ENCODE data around the gene ARX. TPM values are rescaled to one million over a fixed set of nuclear protein-coding genes. Genes with fewer than 3 reads are reported as not detected.

ARX gene
- total and polyA plus RNA-seq, 10 donors: 0.26 to 0.32 TPM; not detected in 8

DNA sequence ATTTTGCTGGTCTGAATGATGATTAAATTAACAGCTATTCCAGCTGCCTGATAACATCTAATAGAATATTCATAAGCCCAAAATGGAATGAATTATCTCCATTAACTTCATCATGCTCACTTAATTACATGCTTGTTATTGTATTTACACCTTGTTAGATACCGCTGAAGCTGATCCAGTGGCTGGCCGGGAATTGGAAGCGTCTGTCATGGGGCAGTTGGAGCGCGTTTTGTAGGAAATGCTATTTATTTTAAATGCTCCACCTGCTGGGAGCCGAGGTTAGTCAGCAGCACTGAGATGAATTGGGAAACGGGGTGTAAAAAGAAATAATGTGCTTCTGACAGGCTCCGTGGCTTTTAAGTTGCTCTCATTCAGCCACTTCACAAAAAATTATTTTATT is 25.2 kb downstream of the ARX start:
- H3K27me3 ChIP-seq (replicated peaks in 1 of 7): no peaks in the 10 kb centered on the region
- intact Hi-C loops (cut with DNase I; ENCODE audit: low total_unique reads): no loop called here
- WGBS, 5 donors: 58 to 93% (median 89%) methylated on average over 8 of the region's 8 CpGs
- DNase-seq: no peak
- TF ChIP-seq POLR2A (IDR thresholded peaks at IDR 0.05): no peak
- no peak for TF ChIP-seq POLR2AphosphoS5 (IDR thresholded peaks at IDR 0.05)
- TF ChIP-seq CTCF (IDR thresholded peaks at IDR 0.05 in 8 of 11, conservative IDR thresholded peaks at IDR 0.05 in 3 of 11): no peak
- no peaks in the 10 kb centered on the region for H3K9me3 ChIP-seq
- peaks cover 0 to 19% (median 0%) of the 10 kb centered on the region in 6 donors for H3K36me3 ChIP-seq
- no peak overlapping the region for H3K27ac ChIP-seq
- H3K4me3 ChIP-seq: no peak overlapping the region
- H3K4me1 ChIP-seq: no peaks in the 10 kb centered on the region

- WGBS, 5 donors: 72 to 85% (median 82%) methylated on average over 4 of the region's 4 CpGs
- TF ChIP-seq POLR2A (IDR thresholded peaks at IDR 0.05) (no peak), POLR2AphosphoS5 (IDR thresholded peaks at IDR 0.05) (no peak), CTCF (IDR thresholded peaks at IDR 0.05 in 8 of 11, conservative IDR thresholded peaks at IDR 0.05 in 3 of 11) (no peak)
Measured at GRCh38 chrX:24988314-24988713, 27.5 kb downstream of the ARX start.

GRCh38 chrX:24987731-24988130 is 28.0 kb downstream of the ARX start:
- Histone ChIP-seq H3K27ac (no peak overlapping the region), H3K9me3 (no peaks in the 10 kb centered on the region), H3K4me3 (no peak overlapping the region), H3K27me3 (replicated peaks in 1 of 7) (no peaks in the 10 kb centered on the region), H3K4me1 (no peaks in the 10 kb centered on the region), H3K36me3 (peaks cover 0 to 15% (median 0%) of the 10 kb centered on the region in 6 donors)
- TF ChIP-seq POLR2A (IDR thresholded peaks at IDR 0.05) (no peak), POLR2AphosphoS5 (IDR thresholded peaks at IDR 0.05) (no peak)
- 70 to 97% (median 97%) methylated on average over 4 of the region's 4 CpGs for WGBS, 5 donors
- intact Hi-C loops (cut with DNase I; ENCODE audit: low total_unique reads): no loop called here
- DNase-seq: no peak

More at GRCh38 chrX:24988314-24988713, 27.5 kb downstream of the ARX start:
- Histone ChIP-seq H3K27ac (no peak overlapping the region), H3K4me1 (no peaks in the 10 kb centered on the region), H3K4me3 (no peak overlapping the region), H3K9me3 (no peaks in the 10 kb centered on the region), H3K36me3 (peaks cover 0 to 15% (median 0%) of the 10 kb centered on the region in 6 donors), H3K27me3 (replicated peaks in 1 of 7) (no peaks in the 10 kb centered on the region)
- intact Hi-C loops (cut with DNase I; ENCODE audit: low total_unique reads): no loop called here
- no peak for DNase-seq

DNA sequence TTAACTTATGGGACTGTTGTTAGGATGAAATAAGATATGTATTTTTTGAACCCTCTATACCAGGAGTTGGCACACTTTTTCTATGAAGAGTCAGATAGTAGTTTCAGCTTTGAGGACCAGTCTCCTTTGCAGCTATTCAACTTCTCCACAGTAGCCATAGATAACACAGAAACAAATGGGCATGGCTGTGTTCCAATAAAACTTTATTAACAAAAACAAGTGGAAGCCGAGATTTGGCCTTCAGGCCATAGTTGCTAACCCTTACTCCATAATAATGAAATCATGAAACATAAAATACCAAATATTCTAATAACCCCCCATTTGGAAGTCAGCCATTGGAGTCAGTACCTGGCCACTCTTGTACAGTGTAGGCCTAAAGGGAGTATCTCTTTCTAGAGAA is 30.6 kb downstream of the ARX start:
- no peaks in the 10 kb centered on the region for H3K9me3 ChIP-seq
- no peak for DNase-seq
- intact Hi-C loops (cut with DNase I; ENCODE audit: low total_unique reads): no loop called here
- peaks cover 0 to 15% (median 0%) of the 10 kb centered on the region in 6 donors for H3K36me3 ChIP-seq
- no peaks in the 10 kb centered on the region for H3K4me1 ChIP-seq
- TF ChIP-seq CTCF (IDR thresholded peaks at IDR 0.05 in 8 of 11, conservative IDR thresholded peaks at IDR 0.05 in 3 of 11) (no peak), POLR2AphosphoS5 (IDR thresholded peaks at IDR 0.05) (no peak), POLR2A (IDR thresholded peaks at IDR 0.05) (no peak)
- 61 to 100% (median 94%) methylated on average over 1 of the region's 1 CpG for WGBS, 5 donors
- H3K27me3 ChIP-seq (replicated peaks in 1 of 7): no peaks in the 10 kb centered on the region
- H3K4me3 ChIP-seq: no peak overlapping the region
- H3K27ac ChIP-seq: no peak overlapping the region

- Histone ChIP-seq H3K27me3 (replicated peaks in 1 of 7) (no peaks in the 10 kb centered on the region), H3K4me3 (no peak overlapping the region), H3K36me3 (peaks cover 0 to 15% (median 0%) of the 10 kb centered on the region in 6 donors), H3K4me1 (no peaks in the 10 kb centered on the region), H3K27ac (no peak overlapping the region), H3K9me3 (no peaks in the 10 kb centered on the region)
- intact Hi-C loops (cut with DNase I; ENCODE audit: low total_unique reads): no loop called here
- no peak for TF ChIP-seq CTCF (IDR thresholded peaks at IDR 0.05 in 8 of 11, conservative IDR thresholded peaks at IDR 0.05 in 3 of 11)
- TF ChIP-seq POLR2A (IDR thresholded peaks at IDR 0.05): no peak
- no peak for TF ChIP-seq POLR2AphosphoS5 (IDR thresholded peaks at IDR 0.05)
- DNase-seq: no peak
- 72 to 93% (median 84%) methylated on average over 3 of the region's 3 CpGs for WGBS, 5 donors
Measured at GRCh38 chrX:24983931-24984330, 31.8 kb downstream of the ARX start.

Data from spleen (tissue), 11 donors.